NCI-H69 (cell line): ENCODE results near the gene SLC17A9.

Experiments
- DNase-seq: peaks from one replicate; lab custom pipeline; 2025; lab: John Stamatoyannopoulos, UW

The SLC17A9 gene

DNA sequence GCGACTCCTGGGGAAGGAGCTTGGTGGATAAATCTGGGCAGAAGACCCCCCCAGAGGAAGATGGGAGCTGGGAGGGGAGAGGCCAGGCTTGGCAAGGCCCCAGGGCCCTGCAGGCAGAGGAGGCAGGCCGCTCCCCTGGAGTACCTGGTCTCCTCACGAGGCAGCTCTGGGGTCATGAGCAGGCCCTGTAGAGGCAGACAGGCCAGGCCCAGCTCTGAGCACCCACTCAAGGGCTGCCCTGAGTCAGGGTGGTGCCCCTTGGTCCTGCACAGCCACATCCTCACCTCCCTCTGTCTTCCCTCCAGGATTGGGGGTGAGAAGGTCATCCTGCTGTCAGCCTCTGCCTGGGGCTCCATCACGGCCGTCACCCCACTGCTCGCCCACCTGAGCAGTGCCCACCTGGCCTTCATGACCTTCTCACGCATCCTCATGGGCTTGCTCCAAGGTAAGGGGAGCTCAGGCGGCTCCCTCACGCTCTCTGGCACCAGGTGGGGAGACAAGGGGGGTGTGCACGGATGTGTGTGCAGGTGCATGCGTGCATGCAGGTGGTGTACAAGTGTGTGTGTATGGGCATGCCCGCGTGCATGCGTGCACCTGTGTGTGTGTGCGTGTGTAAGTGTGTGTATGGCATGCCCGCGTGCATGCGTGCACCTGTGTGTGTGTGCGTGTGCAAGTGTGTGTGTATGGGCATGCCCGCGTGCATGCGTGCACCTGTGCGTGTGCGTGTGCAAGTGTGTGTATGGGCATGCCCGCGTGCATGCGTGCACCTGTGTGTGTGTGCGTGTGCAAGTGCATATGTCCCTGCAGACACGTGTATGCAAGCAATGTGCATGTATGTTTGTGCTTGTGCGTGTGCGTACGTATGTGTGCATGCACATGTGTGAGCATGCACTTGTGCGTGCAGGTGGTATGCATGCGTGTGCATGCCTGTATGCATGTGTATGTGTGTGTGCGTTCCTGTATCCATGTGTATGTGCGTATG is 4.9 kb downstream of the SLC17A9 start:
- no peak for DNase-seq

DNA sequence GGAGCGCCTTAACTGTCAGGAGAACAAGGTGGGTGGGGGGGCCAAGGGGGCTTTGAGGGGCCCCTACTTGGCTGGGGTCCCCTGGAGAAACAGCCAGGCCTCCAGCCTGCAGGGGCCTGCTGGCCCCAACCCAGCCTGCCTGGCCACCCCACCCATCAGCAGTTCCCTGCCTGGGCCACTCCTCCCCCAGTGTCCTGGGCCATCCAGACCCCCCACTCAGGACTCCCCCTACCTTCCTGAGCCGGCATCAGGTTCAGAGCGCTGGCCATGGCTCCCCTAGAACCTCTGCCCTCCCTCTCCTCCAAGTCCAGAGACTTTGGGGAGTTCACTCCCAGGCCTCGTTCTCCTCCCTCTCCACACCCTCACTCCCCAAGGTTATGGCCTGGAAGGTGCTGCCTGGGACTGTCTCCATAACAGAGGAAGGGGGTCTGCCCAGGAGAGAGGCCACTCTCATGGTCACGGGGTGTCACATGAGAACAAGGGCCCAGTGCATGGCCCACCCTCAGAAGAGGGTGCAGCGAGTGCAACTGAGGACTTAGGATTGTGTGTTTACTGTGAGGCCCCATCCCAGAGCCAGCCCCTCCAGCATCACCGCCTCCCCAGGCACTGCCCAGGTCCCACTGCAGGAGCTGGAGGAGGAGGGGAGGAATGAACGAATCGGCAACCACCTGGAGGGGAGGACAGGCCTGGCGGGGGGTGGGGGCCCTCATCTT is 6.0 kb downstream of the SLC17A9 start:
- no peak for DNase-seq

DNA sequence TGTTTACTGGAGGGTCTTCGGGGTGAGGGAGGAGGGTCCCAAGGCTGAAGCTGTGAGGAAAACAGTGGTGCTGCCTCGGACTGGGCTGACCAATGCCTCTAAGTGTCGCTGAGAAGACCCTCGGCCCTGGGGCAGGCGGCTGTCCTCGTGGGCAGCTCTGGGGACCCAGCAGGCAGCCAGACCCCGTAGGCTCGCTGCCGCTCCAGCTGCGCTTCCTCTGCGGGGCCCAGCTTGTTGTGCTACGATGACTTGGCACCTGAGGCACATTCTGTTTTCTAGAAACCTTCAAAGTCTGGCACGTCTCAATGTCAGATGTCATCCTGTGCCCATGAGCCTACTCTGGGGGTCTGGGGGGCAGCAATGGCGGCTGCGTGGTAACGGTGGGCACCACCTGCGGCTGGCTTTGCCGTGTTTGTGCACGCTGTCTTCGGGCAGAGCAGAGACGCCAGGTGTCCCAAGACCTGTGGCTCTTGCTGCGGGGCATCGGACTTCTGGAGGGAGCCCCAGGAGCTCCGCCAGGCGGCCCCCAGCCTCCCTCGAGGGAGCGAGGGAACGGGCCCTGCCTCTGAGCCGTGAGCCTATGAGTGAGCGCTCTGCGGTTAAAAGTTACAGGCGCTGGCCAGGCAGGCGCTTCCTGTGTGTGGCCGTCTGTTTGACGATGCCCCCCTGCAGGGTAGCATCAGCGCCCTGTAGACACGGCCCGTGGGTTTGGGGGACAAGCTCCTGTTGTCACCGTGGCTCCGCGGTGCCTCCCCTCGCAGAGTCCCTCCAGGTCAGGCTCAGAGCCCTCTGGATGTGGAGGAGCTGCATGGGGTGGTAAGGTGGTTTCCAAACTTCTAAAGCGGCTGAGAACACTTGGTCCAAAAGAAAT is 6.8 kb downstream of the SLC17A9 start:
- no peak for DNase-seq

DNA sequence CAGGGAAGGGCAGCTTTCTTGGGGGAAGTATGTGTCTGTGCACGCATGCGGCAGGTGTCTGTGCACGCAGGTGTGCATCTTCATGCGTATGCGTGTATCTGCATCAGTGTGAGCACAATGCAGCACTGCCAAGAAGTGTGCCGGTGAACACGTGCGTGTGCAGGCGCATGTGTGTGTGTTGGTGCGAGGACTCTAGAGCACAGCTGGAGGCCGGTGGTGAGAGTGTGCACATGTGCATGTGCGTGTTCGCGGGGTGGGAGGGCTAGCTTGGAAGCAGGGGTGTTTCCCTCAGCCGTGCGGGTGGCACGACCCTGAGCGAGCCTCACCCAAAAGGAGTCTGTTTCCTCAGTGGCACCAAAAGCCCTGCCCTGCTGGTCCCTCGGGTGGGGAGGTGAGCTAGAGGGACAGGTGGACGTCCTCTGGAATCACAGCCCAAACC is 7.5 kb downstream of the SLC17A9 start:
- no peak for DNase-seq

DNA sequence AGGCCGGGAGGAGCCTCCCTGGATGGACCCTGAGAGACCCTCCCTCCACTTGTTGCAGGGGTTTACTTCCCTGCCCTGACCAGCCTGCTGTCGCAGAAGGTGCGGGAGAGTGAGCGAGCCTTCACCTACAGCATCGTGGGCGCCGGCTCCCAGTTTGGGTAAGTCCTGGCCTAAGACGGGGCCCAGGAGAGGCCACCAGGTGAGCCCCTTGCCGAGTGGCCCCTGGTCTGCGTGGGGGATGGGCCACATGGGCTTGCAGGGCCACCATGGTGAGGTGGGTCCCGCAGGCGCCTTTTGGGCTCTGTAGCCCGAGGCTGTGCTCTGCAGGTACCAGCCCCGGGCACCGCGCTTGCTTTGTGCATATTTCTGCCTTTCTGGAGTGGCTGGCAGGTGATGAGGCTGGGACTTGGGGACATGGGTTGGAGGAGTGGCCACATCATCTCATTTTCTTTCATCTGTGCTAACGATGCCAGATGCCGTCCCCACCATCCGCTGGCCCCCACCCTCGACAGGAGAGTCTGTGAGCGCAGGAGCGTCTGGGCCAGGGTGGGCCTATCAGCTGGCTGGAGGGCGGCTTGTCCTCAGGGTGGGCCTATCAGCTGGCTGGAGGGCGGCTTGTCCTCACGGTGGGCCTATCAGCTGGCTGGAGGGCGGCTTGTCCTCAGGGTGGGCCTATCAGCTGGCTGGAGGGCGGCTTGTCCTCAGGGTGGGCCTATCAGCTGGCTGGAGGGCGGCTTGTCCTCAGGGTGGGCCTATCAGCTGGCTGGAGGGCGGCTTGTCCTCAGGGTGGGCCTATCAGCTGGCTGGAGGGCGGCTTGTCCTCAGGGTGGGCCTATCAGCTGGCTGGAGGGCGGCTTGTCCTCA is 8.2 kb downstream of the SLC17A9 start:
- peak; percentile 89 for DNase-seq

DNA sequence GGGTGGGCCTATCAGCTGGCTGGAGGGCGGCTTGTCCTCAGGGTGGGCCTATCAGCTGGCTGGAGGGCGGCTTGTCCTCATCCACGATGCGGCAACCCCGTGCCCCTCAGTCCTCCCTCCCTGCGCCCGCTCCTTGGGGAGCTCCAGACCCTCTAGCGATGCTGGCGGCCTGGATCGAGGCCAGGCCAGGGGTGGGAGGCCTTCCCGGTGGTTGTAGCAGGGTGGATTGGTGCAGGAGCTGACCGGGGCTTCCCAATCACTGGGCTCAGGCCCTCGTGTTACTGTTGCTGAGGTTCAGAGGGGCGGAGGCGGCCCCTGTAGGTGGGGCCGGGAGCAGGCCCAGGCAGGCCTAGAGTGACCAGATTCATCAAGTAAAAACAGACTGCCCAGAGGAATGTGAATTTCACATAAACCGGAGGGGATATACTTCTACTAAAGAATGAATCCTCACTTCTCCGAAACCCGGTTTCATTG is 8.8 kb downstream of the SLC17A9 start:
- DNase-seq = peak; percentile 86

DNA sequence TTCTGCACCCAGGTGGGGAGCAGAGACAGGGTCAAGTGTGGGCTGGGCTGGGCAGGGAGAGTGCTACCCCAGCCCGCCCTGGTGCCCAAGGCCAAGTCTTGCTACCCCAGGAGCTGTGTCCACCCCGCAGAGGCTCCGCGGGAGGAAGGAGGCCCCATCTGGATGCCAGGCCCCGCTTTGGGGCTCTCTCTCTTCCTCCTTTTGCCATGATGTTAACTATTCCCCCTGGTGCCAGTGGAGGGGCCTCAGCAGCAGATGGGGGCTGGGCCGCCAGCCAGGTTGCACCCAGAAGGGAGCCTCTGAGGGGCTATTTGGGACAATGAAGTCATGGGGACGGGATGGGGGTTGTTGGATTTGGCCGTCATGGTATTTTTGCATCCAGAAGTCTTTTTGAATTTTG is 9.3 kb downstream of the SLC17A9 start:
- no peak for DNase-seq

DNA sequence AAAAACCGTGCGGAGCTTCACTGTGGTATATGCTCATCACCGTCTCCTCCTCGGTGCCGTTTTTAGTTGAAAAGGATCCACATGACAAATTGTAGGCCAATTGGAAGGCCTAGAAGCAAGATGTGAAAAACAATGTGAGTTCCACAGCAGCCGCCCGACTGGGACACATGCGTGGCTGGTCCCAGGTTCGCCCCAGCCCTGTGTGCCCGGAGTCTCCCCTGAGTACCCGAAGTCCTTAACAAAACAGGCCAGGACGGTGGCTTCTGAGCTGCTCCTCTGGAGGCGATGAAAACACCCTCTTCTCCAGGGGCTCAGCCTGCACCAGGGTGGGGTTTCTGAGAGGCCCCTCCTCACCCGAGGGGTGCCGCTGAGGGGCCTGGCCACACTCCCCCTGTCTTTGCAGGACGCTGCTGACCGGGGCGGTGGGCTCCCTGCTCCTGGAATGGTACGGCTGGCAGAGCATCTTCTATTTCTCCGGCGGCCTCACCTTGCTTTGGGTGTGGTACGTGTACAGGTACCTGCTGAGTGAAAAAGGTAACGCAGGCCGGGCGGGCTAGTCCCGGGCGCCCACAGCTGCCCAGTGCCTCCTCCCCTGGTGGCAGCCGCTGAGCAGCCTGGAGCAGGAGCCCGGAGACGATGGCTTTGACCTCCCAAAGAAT is 9.8 kb downstream of the SLC17A9 start:
- no peak for DNase-seq

DNA sequence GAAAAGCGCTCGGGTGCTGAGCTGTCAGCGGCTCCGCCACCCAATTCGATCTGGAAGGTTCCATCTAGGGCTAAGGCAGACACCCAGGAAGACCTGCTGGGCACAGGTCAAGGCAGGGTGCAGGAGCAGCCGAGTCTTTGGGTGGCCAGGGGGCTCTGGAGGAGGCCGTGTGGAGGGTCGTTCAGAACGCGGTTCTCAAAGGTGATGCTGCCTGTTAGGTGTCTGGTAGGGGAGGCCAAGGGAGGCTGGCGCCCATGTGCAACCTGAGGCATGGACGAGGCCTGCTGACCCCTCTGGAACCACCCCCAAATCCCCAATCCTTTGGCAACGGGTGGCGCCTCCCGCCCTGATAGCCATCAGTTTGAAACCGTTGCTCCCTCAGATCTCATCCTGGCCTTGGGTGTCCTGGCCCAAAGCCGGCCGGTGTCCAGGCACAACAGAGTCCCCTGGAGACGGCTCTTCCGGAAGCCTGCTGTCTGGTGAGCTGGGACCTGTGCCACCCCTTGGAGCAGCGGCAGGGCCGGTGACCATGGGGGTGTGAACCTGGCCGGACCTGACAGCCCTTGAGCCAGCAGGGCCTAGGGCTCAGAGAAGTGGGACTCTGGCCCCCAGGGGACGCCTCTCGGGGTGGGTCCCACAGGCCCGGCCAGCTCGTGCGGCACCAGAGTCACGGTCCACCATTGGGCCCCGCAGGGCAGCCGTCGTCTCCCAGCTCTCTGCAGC is 10.5 kb downstream of the SLC17A9 start:
- DNase-seq = no peak

DNA sequence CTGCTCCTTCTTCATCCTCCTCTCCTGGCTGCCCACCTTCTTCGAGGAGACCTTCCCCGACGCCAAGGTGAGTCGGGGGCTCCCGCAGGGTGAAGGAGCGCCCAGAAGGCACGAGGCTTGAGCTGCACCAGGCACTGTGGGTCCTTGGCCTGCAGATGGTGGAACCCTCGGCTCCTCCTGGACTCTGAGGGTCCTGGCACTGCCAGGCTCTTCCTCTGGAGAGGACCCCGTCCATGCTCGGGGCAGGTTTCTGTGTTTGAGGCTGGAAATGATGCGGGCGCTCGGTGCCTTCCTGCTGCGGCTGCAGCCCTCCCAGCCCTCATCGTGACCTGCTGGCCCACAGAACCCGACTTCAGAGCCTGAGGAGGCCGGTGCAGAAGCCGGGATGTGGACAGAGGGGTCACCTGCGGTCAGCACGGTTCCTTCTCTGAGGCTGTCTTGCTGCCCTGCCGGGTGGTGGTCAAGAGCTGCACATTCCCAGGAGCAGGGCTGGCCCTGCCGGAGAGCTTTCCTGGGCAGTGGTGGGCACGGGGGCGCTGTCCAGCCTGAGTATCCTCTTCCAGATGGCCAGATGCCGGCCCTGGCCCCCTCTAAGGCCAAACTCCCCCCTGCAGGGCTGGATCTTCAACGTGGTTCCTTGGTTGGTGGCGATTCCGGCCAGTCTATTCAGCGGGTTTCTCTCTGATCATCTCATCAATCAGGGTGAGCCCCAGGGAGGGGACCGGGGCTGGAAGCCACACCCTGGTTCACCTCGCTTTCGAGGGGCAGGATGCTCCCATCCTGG is 11.3 kb downstream of the SLC17A9 start:
- DNase-seq = no peak

DNA sequence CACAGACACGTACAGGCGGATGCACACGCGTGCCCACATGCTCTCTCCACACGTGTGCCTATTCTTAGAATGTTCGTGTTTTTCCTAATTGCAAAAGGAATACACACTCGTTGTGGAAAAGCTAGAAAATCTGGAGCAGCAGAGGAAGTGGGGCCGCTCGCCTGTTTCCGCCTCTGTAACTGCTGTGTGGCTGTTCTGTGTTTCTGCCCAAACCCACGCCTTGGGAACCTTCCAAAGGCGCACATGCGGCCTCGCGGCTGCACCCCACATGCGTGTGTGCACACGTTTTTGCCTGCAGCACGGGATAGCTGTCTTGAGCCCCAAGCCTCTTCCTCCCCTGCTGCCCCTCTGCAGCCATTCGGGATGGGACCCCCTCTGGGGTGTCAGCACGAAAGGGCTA is 12.2 kb downstream of the SLC17A9 start:
- DNase-seq = no peak

DNA sequence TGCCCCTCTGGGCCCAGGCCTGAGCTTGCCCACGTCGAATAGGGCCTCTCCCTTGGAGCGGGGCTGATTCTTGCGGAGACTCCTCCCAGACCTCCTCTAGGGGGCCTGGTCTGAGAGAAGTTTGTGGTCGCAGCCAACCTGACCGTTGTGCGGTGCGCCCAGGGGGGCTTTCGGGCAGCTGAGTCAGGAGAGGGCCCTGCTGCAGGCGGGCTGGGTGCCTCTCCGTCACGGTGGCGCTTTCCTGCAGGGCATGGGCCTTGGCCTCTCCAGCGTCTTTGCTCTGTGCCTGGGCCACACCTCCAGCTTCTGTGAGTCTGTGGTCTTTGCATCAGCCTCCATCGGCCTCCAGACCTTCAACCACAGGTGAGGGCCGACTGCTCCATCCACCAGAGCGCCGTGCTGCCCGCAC is 12.9 kb downstream of the SLC17A9 start:
- no peak for DNase-seq

DNA sequence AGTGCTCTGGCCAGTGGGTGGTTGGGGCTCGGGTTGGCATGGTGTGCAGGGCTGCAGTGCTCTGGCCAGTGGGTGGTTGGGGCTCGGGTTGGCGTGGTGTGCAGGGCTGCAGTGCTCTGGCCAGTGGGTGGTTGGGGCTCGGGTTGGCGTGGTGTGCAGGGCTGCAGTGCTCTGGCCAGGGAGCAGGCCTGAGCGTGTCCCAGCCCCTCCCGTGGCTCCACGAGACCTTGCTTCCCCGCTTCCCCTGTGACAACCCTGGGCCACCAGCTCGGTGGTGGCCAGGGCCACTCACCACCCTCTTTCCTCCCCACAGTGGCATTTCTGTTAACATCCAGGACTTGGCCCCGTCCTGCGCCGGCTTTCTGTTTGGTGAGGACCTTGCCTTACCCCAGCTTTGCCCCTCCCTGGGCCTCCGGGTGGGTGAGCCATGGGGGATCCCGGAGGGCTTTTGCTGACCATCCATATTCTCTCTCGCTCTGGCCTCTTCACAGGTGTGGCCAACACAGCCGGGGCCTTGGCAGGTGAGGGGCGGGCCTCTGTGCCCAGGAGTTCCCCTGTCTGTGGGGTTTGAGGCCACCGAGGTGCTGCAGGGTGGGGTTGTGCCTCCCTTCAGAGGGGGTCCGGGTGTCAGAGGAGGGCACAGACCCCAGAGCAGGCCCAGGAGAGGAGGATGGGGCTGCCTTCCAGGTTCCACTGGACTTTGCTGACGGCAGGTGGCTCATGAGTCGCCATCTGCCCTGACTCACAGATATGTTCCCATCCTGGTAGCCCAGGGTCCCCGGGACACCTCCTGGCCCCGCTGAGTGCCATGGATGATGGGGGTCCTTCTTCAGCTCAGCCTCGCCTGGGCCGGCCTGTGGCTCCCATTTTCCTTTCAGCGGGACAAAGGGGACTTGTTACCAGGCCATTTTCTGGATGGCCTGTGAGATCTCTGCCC is 14.0 kb downstream of the SLC17A9 start:
- DNase-seq = no peak

DNA sequence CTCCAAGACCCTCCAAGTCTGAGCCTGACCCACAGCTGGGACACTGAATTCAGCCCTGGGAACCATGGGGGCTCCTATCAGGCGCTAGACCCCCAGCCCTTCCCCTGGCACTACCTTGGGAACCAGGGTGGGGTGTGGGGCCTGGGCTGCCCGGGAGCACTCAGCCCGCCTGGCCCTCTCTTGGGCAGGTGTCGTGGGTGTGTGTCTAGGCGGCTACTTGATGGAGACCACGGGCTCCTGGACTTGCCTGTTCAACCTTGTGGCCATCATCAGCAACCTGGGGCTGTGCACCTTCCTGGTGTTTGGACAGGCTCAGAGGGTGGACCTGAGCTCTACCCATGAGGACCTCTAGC is 14.6 kb downstream of the SLC17A9 start:
- no peak for DNase-seq

DNA sequence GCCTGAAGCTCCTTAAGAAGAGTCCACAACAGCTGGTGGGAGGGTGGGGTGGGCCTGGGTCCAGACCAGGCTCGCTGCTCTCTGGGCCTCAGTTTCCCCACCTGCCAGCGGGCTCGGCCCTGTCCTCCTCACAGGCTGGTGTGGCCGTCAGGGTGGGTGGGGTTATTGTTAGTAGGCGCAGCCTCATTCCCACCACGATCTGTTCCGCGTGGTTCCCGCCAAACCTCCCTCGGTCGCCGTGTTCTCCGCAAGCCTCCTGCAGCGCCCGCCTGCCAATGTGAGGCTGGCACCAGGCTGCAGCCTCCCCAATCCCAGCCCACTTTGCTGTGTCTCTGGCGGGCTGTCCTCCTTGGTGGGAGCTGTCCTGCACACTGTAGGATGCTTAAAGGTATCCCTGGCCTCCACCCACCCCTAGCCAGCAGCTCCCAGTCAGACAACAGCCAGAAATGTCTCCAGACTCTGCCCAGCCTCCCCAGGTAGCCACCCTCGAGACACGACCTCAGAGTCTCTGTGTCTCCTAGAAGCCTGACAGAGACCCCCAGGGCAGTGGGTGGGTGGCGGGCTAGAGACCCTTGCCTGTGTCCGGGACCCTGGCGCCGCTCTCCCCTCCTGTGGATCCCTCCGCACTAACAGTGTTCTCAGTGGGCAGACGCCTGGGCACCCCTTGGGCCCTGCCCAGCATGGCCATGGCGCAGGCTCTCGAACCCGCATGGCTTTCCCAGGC is 15.3 kb downstream of the SLC17A9 start:
- DNase-seq = no peak

DNA sequence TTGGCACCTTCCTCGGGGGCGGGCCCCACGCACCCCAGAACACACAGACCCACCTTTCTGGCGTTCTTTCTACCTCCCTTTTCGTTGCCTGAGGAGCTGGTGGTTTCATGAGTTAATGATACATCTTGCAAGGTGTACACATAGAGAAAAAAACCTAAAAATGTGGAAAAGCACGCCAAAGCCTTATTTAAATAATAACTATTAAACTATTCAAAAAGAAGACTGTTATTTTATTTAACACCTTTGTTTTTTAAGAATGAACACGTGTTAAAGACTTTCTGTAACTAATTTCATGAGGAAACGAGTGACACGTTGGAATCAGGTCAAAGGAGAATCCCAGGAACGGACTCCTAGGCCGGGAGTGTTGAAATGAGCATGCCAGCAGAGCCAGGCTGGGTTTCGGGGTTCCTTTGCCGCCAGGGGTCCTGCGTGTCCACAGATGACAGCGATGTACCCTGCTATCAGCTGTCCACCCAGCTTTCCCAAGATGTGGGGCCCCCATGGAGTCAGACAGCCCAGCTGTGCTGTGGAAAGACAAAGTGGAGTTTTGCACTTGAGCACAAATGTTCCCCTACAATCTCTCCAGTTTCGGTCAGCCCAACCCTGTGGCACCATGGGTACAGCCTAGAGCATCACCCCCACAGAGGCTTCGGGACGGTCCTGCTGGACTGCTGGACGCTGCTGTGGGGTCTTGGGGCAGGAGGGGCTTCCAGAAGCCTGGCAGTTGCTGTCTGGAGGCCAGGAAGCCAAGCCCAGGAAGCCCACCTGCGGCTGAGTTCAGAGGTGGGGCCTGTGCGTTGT is 16.1 kb downstream of the SLC17A9 start:
- no peak for DNase-seq
